GM18907 (cell line): Measurements from ENCODE around the gene DUSP22.

Source experiments
- ATAC-seq: cut with Tn5 transposase; IDR thresholded peaks from one replicate; pipeline ENCODE4 v1.9.1; 2021; ENCODE audit warnings: mild to moderate bottlenecking, moderate library complexity; ENCODE audit not compliant: unreplicated experiment

The DUSP22 gene

GRCh38 chr6:391559-392440 is 99.5 kb downstream of the DUSP22 start, which contains the start of gene IRF4:
Gene IRF4 (plus strand): TSS chr6:391752. CDS start chr6:393153, 1,401 bp downstream.
- ATAC-seq = peak; percentile 50

GRCh38 chr6:392441-393390 is 100.4 kb downstream of the DUSP22 start:
- no peak for ATAC-seq

GRCh38 chr6:393391-394221 is 101.3 kb downstream of the DUSP22 start:
- no peak for ATAC-seq

- ATAC-seq = no peak
Measured at GRCh38 chr6:394641-395289, 102.5 kb downstream of the DUSP22 start.

GRCh38 chr6:395432-396125 is 103.3 kb downstream of the DUSP22 start:
- ATAC-seq = no peak

- no peak for ATAC-seq
Measured at GRCh38 chr6:396126-396520, 103.8 kb downstream of the DUSP22 start.

- ATAC-seq = no peak
Measured at GRCh38 chr6:397056-397455, 104.8 kb downstream of the DUSP22 start.

GRCh38 chr6:397604-398003 is 105.3 kb downstream of the DUSP22 start:
- ATAC-seq = no peak

GRCh38 chr6:398065-398464 is 105.8 kb downstream of the DUSP22 start:
- no peak for ATAC-seq

- ATAC-seq = no peak
Measured at GRCh38 chr6:398558-399078, 106.3 kb downstream of the DUSP22 start.

GRCh38 chr6:399785-400534 is 107.7 kb downstream of the DUSP22 start:
- peak; percentile 36 for ATAC-seq

GRCh38 chr6:400815-401214 is 108.5 kb downstream of the DUSP22 start:
- no peak for ATAC-seq
